Stimulated activated effector memory CD8-positive, alpha-beta T cell treated with anti-CD3 and anti-CD28 coated beads, Interleukin-12 subunit alpha, Interleukin-12 subunit beta, amount 100 ng/mL, for 72 hours (primary cell): ENCODE data around the gene FLYWCH1.
"Not testable (repeated sequence)": the region's sequence is repeated elsewhere in the genome, so short reads cannot be mapped to it uniquely, and the experiment has no call there.

Experiments used
- ATAC-seq: fragments of 150-1000 bp; cut with Tn5 transposase; 2 replicates; pipeline ENCODE4 v1.10.0; 2021
- DNase-seq, 2 donors: peaks; one replicate each; pipeline ENCODE4 v3.0.0; 2021 to 2022; ENCODE audit warnings: low spot score in 2 of 2
- H3K27ac Mint-ChIP-seq: one replicate; pipeline ENCODE4 v1.8.0; 2022; ENCODE audit warnings: mild to moderate bottlenecking, mixed read lengths
- H3K36me3 Mint-ChIP-seq: one replicate; pipeline ENCODE4 v1.8.0; 2022; ENCODE audit warnings: mild to moderate bottlenecking, mixed read lengths
- H3K4me1 Mint-ChIP-seq: one replicate; pipeline ENCODE4 v1.8.0; 2022; ENCODE audit warnings: mixed read lengths
- H3K4me3 Mint-ChIP-seq: one replicate; pipeline ENCODE4 v1.8.0; 2022; ENCODE audit warnings: mild to moderate bottlenecking, mixed read lengths
- H3K9me3 Mint-ChIP-seq: one replicate; pipeline ENCODE4 v1.8.0; 2022; ENCODE audit warnings: mixed read lengths

FLYWCH1 gene

GRCh38 chr16:2910441-2910969, 1.2 kb upstream of the FLYWCH1 start:
- no peaks in the 10 kb centered on the region for H3K9me3 Mint-ChIP-seq
- peak overlapping the region; percentile 79 for H3K4me3 Mint-ChIP-seq
- ATAC-seq, result no peak
- no peak overlapping the region for H3K27ac Mint-ChIP-seq
- peaks cover 41% of the 10 kb centered on the region for H3K4me1 Mint-ChIP-seq
- H3K36me3 Mint-ChIP-seq, result peaks cover 32% of the 10 kb centered on the region
- no peak for DNase-seq

- peak; percentile 21 to 73 for DNase-seq
- ATAC-seq, result peak; percentile 53
- peak overlapping the region; percentile 79 for H3K4me3 Mint-ChIP-seq
- H3K36me3 Mint-ChIP-seq, result peaks cover 53% of the 10 kb centered on the region
- peaks cover 30% of the 10 kb centered on the region for H3K4me1 Mint-ChIP-seq
- H3K9me3 Mint-ChIP-seq, result no peaks in the 10 kb centered on the region
- peak overlapping the region; percentile 19 for H3K27ac Mint-ChIP-seq
Measured at GRCh38 chr16:2912330-2913199, 834 bp downstream of the FLYWCH1 start.

- DNase-seq (no peak), ATAC-seq (no peak)
- Mint-ChIP-seq H3K4me1 (peaks cover 30% of the 10 kb centered on the region), H3K36me3 (peaks cover 63% of the 10 kb centered on the region), H3K9me3 (no peaks in the 10 kb centered on the region), H3K4me3 (peak overlapping the region; percentile 79), H3K27ac (no peak overlapping the region)
Measured at GRCh38 chr16:2913603-2914002, 1.9 kb downstream of the FLYWCH1 start.

- H3K27ac Mint-ChIP-seq, result no peak overlapping the region
Measured at GRCh38 chr16:2914233-2914632, 2.5 kb downstream of the FLYWCH1 start.

GRCh38 chr16:2915196-2915929, 3.6 kb downstream of the FLYWCH1 start:
- ATAC-seq (no peak), DNase-seq (no peak)
- Mint-ChIP-seq H3K36me3 (peaks cover 78% of the 10 kb centered on the region), H3K9me3 (no peaks in the 10 kb centered on the region), H3K4me1 (peaks cover 37% of the 10 kb centered on the region), H3K4me3 (no peak overlapping the region), H3K27ac (peak overlapping the region; percentile 89)

More at GRCh38 chr16:2914233-2914632, 2.5 kb downstream of the FLYWCH1 start:
- DNase-seq, result no peak
- no peaks in the 10 kb centered on the region for H3K9me3 Mint-ChIP-seq
- peaks cover 30% of the 10 kb centered on the region for H3K4me1 Mint-ChIP-seq
- no peak overlapping the region for H3K4me3 Mint-ChIP-seq
- ATAC-seq, result no peak
- peaks cover 70% of the 10 kb centered on the region for H3K36me3 Mint-ChIP-seq

GRCh38 chr16:2919511-2920255, 8.0 kb downstream of the FLYWCH1 start:
- DNase-seq, result peak; percentile 46 to 82
- ATAC-seq, result peak; percentile 43
- H3K9me3 Mint-ChIP-seq, result no peaks in the 10 kb centered on the region
- peaks cover 77% of the 10 kb centered on the region for H3K36me3 Mint-ChIP-seq
- no peak overlapping the region for H3K27ac Mint-ChIP-seq
- H3K4me3 Mint-ChIP-seq, result no peak overlapping the region
- peaks cover 12% of the 10 kb centered on the region for H3K4me1 Mint-ChIP-seq

GRCh38 chr16:2923481-2923880, 11.8 kb downstream of the FLYWCH1 start:
- H3K27ac Mint-ChIP-seq, result no peak overlapping the region
- H3K9me3 Mint-ChIP-seq, result no peaks in the 10 kb centered on the region
- H3K4me1 Mint-ChIP-seq, result peaks cover 24% of the 10 kb centered on the region
- H3K36me3 Mint-ChIP-seq, result peaks cover 39% of the 10 kb centered on the region
- DNase-seq, result no peak
- no peak overlapping the region for H3K4me3 Mint-ChIP-seq
- ATAC-seq, result no peak

- no peaks in the 10 kb centered on the region for H3K9me3 Mint-ChIP-seq
- peaks cover 28% of the 10 kb centered on the region for H3K36me3 Mint-ChIP-seq
- H3K27ac Mint-ChIP-seq, result no peak overlapping the region
- H3K4me1 Mint-ChIP-seq, result peaks cover 18% of the 10 kb centered on the region
- DNase-seq, result no peak
- H3K4me3 Mint-ChIP-seq, result no peak overlapping the region
- no peak for ATAC-seq
Measured at GRCh38 chr16:2924901-2925755, 13.4 kb downstream of the FLYWCH1 start.

GRCh38 chr16:2925951-2926649, 14.4 kb downstream of the FLYWCH1 start:
- H3K4me1 Mint-ChIP-seq, result peaks cover 18% of the 10 kb centered on the region
- no peaks in the 10 kb centered on the region for H3K9me3 Mint-ChIP-seq
- peaks cover 29% of the 10 kb centered on the region for H3K36me3 Mint-ChIP-seq
- DNase-seq, result no peak
- H3K4me3 Mint-ChIP-seq, result no peak overlapping the region
- no peak overlapping the region for H3K27ac Mint-ChIP-seq
- ATAC-seq, result no peak

GRCh38 chr16:2926650-2926999, 14.9 kb downstream of the FLYWCH1 start:
- no peak for DNase-seq
- H3K27ac Mint-ChIP-seq, result no peak overlapping the region
- H3K9me3 Mint-ChIP-seq, result no peaks in the 10 kb centered on the region
- peaks cover 28% of the 10 kb centered on the region for H3K36me3 Mint-ChIP-seq
- H3K4me3 Mint-ChIP-seq, result peak overlapping the region; percentile 25
- no peak for ATAC-seq
- H3K4me1 Mint-ChIP-seq, result peaks cover 18% of the 10 kb centered on the region

GRCh38 chr16:2927010-2927646, 15.4 kb downstream of the FLYWCH1 start:
- H3K4me3 Mint-ChIP-seq, result peak overlapping the region; percentile 25
- DNase-seq, result peak; percentile 84 to 93
- peak; percentile 98 for ATAC-seq
- H3K36me3 Mint-ChIP-seq, result peaks cover 28% of the 10 kb centered on the region
- H3K4me1 Mint-ChIP-seq, result peaks cover 18% of the 10 kb centered on the region
- no peak overlapping the region for H3K27ac Mint-ChIP-seq
- no peaks in the 10 kb centered on the region for H3K9me3 Mint-ChIP-seq

- DNase-seq, H3K27ac Mint-ChIP-seq: not testable (repeated sequence)
- H3K4me1 Mint-ChIP-seq, result peaks cover 18% of the 10 kb centered on the region
Measured at GRCh38 chr16:2928151-2928550, 16.4 kb downstream of the FLYWCH1 start.

GRCh38 chr16:2928796-2929195, 17.1 kb downstream of the FLYWCH1 start:
- no peak for ATAC-seq
- peaks cover 18% of the 10 kb centered on the region for H3K4me1 Mint-ChIP-seq
- H3K4me3 Mint-ChIP-seq, result no peak overlapping the region
- no peak overlapping the region for H3K27ac Mint-ChIP-seq
- peaks cover 31% of the 10 kb centered on the region for H3K36me3 Mint-ChIP-seq
- H3K9me3 Mint-ChIP-seq, result no peaks in the 10 kb centered on the region
- no peak for DNase-seq

More at GRCh38 chr16:2928151-2928550, 16.4 kb downstream of the FLYWCH1 start:
- ATAC-seq, H3K4me3 Mint-ChIP-seq, H3K9me3 Mint-ChIP-seq: not testable (repeated sequence)
- peaks cover 29% of the 10 kb centered on the region for H3K36me3 Mint-ChIP-seq
